ENCODE data around the gene PSTPIP2.
A peak's percentile ranks its signal among the peaks of the same experiment; 100 is the strongest.
"Not testable (repeated sequence)": the region's sequence is repeated elsewhere in the genome, so short reads cannot be mapped to it uniquely, and the experiment has no call there.

The PSTPIP2 gene

DNA sequence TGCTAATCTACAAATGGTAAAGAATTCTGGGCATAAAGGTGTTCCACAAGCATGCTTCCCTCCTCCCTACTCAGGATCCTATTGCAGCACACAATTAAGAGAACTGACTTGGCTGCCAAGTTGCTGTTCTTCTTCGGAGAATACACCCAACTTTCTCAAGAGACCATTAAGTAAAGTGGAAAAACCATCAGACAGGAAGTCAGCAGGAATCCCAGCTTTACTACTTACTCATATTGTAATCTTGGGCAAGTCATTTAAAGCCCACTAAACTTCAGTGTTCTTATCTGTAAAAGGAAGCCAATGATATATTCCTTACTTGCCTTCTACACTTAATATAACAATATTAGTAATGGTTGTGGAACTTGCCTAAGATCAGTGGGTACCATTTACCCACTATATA, 37.8 kb downstream of the PSTPIP2 start:
- no peak for DNase-seq

GRCh38 chr18:46031741-46032140, 40.3 kb downstream of the PSTPIP2 start:
- no peak for DNase-seq

GRCh38 chr18:46028536-46028891, 43.5 kb downstream of the PSTPIP2 start:
- DNase-seq: no peak

GRCh38 chr18:46019936-46020335, 52.1 kb downstream of the PSTPIP2 start:
- DNase-seq: no peak

DNA sequence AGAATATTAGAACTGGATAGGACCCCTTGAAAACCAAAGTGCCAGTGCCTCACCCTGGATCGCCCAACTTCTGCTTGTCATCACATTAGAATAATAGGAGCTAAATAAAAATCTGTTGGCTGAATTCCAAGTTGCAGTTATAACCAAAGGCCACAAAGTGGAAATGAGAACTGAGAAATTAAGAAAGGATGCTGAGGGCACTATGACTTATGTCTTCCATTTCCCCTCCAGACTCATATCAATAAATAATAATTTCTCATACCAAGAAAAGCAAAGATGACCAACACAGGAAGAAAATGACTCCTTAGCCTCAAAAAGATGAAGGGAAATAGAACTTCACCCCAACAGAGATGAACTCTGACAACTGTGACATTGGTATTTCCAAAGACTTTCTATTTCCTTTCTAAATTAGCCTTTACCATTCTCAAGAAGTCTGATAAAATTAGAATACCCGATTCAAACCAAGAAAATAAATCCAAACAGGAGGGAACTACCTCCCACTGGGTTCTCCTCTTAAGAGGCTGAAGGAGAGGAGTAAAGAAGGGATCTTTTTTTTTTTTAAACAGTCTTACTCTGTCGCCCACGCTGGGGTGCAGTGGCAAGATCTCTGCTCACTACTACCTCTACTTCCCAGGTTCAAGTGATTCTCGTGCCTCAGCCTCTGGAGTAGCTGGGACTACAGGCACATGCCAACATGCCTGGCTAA, 58.4 kb downstream of the PSTPIP2 start:
- no peak for DNase-seq

GRCh38 chr18:46010676-46011075, 61.4 kb downstream of the PSTPIP2 start:
- DNase-seq: no peak

DNA sequence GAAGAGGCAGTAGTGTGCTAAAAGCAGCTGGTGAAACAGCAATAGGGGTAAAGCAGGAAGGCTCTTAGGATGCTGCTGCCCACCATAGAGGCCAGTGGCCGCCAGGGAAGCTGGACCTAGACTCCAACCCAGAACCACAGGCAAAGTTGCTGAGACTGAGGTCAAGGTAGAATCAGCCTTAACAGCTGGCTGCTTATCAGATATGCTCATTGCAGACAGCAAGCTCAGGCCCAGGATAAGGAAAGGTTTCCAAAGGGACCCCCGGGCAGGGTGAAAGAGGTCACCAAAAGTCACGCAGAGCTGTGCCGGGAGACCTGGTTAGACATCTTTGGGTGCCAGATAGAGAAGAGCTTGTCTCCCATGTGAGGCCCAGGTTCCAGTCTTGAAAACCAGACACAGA, 62.0 kb downstream of the PSTPIP2 start:
- no peak for DNase-seq

DNA sequence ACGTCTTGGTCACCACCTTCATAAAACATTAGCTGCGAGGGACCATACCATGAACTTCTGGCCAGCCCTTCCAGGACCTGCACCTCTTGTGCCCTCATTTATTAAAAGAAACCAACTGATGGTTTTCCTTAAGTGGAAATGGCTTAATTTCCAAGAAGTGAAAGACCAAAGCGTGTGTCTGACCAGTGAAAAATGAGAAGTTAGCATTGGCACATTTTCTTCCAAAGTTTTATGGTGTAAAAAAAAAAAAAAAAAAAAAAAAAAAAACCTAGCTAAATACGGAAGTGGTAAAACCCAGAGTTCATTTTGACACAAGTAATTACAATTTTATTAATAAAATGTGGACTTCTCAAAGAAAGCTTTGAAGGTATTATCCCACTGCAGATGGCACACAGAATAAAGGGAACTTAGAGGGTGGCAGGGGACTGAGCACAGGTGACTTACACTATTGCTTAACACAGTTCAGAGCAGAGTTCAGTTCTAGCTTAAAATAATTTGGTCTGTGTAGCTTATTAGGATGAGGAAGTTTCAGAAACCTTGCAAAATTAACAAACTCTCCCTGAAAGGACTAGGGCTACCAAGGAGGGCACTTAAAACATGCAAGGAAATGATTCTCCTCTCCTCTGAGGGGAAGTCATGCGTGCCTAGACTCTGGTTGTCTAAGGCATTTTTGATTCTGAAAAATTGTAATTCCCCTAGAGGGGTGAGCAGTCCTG, 62.8 kb downstream of the PSTPIP2 start:
- no peak for DNase-seq

DNA sequence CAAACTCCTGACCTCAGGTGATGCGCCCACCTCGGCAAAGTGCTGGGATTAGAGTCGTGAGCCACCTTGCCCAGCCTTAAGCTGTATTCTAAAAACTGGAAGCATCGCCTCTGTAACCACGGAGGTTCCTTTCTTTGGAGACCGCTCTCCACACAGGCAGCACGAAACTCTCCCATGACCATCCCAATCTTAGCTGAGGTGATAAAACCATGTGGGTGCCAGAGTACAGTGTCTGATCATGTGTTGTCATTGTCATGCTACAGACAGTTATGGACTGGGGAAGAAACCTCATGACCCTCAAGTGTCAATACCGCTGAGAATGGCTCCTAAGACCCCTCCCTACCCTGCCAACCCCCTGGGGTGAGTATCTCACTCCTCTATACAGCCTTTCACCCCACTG, 63.5 kb downstream of the PSTPIP2 start:
- no peak for DNase-seq

GRCh38 chr18:46007165-46007564, 64.9 kb downstream of the PSTPIP2 start:
- no peak for DNase-seq

GRCh38 chr18:46002934-46003333, 69.1 kb downstream of the PSTPIP2 start:
- DNase-seq: no peak

GRCh38 chr18:46001892-46002291, 70.2 kb downstream of the PSTPIP2 start:
- DNase-seq: no peak

- no peak for DNase-seq
Measured at GRCh38 chr18:46001074-46001473, 71.0 kb downstream of the PSTPIP2 start.

DNA sequence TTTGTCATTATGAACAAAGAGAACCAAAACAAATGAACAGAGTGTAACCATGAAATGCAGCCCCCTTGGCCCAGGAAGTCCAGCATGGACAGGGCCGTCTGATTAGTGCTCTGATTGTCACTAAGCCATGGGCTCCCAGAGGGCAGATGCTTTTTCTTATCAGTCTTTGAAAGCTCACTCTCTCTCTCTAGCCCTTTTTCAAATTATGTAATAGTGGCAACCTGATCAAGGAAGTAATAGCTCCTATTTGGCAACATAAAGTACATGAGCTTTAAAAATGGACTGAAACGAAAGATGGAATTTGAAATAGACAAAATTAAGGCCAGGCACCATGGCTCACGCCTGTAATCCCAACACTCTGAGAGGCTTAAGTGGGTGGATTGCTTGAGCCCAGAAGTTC, 72.5 kb downstream of the PSTPIP2 start:
- DNase-seq: no peak

DNA sequence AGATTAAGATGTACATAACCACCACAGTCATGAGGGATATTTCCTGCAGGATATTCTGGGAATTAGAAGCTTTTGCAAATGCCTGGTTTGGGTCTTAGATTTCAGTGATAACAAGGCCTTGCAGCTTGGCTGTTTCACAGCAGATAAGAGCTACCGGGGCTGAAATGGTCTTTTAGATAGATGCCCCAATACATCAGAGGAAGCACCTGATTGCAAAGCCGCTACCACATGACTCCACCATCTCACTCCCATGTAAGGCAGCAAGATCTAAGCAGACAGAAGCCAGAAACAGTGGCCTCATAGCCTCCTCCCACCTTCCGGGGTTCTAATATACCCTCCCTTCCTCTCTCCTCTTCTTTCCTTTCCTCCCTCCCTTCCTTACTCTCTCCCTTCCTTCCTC, 73.8 kb downstream of the PSTPIP2 start:
- DNase-seq: no peak

DNA sequence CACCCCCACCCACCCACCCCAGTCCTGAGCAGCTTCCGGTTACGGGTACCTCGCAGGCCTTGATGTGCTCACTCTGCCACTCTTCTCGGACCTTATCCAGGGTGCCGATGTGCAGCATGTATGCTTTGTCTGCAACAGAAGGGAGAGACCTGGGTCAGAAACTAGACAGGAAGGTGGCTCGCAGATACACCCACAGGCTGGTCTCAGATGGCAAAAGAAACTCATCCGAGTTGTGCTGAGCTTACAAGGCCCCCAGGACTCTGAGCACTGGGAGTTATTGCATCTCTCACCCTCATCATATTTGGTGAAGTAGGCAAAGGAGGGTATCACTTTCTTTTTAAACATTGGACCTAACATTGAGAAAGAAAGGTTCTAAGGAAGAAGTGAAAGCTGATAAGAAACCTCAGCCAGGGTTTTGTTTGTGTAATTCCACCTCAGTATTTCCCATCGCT, 74.3 kb downstream of the PSTPIP2 start:
- DNase-seq: peak; percentile 70

DNA sequence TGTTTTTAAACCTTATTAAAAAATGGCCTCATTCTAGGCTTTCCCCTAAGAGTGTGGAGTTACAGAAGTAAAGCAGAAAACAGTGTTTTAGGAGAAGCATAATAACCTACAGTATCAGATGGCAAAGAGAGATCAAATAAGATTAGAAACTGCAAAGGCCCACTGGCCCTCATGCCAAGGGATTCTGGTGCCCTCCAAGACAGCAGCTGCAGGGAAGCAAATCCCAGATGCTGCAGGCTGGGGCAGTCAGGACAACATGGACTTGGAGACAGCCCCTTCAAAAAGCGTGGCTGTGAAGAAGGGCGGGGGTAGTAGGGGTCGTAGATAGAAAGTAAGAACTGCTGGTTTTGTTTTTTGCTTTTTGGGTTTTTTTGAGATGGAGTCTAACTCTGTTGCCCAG, 76.6 kb downstream of the PSTPIP2 start:
- no peak for DNase-seq

DNA sequence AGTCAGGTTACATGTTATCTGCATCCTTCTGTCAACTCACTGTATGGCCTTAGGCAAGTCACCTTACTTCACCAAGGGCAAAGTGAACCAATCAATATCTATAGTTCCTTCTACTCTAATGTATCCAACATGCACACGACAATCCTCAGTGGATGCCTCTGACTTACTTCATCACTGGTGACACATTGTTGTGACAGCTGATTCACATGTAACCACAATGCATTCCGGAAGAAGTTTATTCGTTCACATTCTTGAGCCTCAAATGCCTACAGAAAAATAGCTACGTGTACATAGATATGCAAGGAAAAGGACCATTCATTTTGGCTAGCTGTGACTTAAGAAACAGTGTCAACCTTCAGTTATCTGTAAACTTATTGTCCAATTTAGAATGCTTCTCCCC, 78.6 kb downstream of the PSTPIP2 start:
- DNase-seq: no peak

GRCh38 chr18:45992527-45992926, 79.5 kb downstream of the PSTPIP2 start:
- not testable (repeated sequence) for DNase-seq

- no peak for DNase-seq
Measured at GRCh38 chr18:45991788-45992187, 80.3 kb downstream of the PSTPIP2 start.

DNA sequence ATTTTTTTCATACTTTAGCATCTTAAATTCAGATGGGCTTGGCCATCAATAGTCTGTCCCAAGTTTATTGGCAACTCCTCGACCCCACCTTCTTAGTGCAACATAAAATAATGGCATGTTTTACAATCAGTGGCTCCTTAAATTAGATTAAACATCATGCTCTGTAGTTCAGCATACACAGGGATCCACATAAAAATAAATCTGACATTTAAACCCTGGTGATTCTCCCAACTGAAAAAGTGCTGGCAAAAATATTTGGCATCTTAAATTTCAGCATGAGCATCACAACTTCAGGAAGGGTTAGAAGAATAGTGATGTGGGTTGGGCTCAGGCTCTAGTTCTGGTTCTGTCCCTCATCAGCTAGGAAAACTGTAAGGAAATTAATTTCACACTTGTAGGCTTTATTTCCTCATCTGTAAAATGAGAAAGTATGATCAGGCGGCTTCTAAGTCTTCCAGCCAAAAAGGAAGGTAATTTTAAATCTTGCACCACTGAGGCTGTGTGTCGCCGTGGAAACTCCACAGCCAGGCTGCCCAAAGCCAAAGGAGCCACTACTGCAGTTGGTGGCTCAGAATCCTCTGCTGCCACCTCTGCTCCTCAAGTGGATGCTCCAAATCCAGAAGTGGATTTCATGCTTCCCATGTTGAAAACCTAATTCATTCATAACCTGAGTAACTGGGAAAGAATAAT, 87.4 kb downstream of the PSTPIP2 start:
- DNase-seq: no peak

DNA sequence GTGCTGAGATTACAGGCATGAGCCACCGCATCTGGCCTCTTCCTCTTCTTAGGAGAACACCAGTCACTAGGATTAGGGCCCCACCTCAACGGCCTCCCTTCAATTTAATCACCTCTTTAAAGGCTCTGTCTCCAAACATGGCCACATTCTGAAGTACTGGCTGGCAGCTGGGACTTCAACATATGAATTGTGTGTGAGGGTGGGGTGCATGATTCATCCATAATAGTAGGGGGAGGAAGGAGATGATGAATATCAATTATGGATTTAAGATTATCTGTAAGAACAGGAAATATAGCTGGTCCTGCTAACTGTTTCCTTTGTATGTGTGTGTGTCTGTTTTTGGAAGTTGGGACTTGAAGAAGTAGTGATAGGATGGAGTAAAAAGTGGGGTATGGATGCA, 90.2 kb downstream of the PSTPIP2 start:
- no peak for DNase-seq

- no peak for DNase-seq
Measured at GRCh38 chr18:45980229-45980628, 91.8 kb downstream of the PSTPIP2 start.

GRCh38 chr18:45978084-45978483, 94.0 kb downstream of the PSTPIP2 start:
- no peak for DNase-seq

Data from activated CD8-positive, alpha-beta memory T cell treated with anti-CD3 and anti-CD28 coated beads, Interleukin-2, amount 50 U/mL, for 48 hours (primary cell).